Measurements from ENCODE around the gene TCEAL7. TPM values are rescaled to one million over a fixed set of nuclear protein-coding genes. Genes with fewer than 3 reads are reported as not detected.

The TCEAL7 gene
- total RNA-seq, 2 donors from 2014 or later: 1.4 to 6.2 TPM

DNA sequence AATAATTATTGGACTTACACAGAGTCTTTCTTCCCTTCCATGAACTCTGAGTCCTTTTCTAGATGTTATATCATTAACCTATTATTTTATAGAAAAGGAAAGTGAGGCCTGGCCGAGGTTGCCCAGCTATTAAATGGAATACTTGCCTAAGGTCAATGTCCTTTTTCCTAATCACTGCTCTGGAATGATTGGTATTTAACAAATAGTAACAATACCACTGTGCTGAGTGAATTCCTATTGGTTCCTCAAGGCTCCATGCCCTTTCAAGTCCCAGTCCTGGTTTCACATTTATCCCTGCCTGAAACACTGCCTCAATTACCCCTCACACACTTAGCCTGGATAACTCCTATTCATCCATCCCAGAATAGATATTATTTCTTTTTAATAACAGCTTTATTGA is 32.4 kb downstream of the TCEAL7 start:
- DNase-seq (ENCODE audit: low spot score): no peak
- intact Hi-C loops (cut with DNase I): no loop called here
- H3K4me3 ChIP-seq: no peak overlapping the region
- H3K9me3 ChIP-seq: no peaks in the 10 kb centered on the region
- TF ChIP-seq, protein P1, sequence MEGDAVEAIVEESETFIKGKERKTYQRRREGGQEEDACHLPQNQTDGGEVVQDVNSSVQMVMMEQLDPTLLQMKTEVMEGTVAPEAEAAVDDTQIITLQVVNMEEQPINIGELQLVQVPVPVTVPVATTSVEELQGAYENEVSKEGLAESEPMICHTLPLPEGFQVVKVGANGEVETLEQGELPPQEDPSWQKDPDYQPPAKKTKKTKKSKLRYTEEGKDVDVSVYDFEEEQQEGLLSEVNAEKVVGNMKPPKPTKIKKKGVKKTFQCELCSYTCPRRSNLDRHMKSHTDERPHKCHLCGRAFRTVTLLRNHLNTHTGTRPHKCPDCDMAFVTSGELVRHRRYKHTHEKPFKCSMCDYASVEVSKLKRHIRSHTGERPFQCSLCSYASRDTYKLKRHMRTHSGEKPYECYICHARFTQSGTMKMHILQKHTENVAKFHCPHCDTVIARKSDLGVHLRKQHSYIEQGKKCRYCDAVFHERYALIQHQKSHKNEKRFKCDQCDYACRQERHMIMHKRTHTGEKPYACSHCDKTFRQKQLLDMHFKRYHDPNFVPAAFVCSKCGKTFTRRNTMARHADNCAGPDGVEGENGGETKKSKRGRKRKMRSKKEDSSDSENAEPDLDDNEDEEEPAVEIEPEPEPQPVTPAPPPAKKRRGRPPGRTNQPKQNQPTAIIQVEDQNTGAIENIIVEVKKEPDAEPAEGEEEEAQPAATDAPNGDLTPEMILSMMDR (IDR thresholded peaks at IDR 0.05): no peak
- no peak for TF ChIP-seq POLR2A (IDR thresholded peaks at IDR 0.05)
- no peak for TF ChIP-seq POLR2AphosphoS5 (IDR thresholded peaks at IDR 0.05)
- 22% methylated on average over 1 of the region's 1 CpG for WGBS
- H3K27me3 ChIP-seq (replicated peaks; ENCODE audit: insufficient read depth): no peaks in the 10 kb centered on the region
- H3K36me3 ChIP-seq: no peaks in the 10 kb centered on the region
- H3K27ac ChIP-seq: no peak overlapping the region
- no peaks in the 10 kb centered on the region for H3K4me1 ChIP-seq (replicated peaks)

DNA sequence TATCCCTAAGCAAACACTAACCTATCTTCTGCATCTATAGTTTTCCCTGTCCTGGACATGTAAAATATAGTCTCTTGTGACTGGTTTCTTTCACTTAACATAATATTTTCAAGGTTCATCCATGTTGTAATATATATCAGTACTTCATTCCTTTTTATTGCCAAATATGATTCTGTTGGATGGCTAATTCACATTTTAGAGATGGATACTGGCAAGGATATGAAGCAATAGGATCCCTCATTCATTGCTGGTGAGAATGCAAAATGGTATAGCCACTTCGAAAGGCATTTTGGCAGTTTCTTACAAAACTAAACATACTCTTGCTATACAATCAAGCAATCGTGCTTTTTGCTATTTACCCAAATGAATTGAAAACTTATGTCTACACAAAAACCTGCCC is 33.0 kb downstream of the TCEAL7 start:
- no peaks in the 10 kb centered on the region for H3K36me3 ChIP-seq
- H3K9me3 ChIP-seq: no peaks in the 10 kb centered on the region
- no peaks in the 10 kb centered on the region for H3K4me1 ChIP-seq (replicated peaks)
- no peak for DNase-seq (ENCODE audit: low spot score)
- H3K4me3 ChIP-seq: no peak overlapping the region
- no peaks in the 10 kb centered on the region for H3K27me3 ChIP-seq (replicated peaks; ENCODE audit: insufficient read depth)
- WGBS: 82% methylated on average over 2 of the region's 2 CpGs
- intact Hi-C loops (cut with DNase I): no loop called here
- TF ChIP-seq POLR2AphosphoS5 (IDR thresholded peaks at IDR 0.05): no peak
- TF ChIP-seq POLR2A (IDR thresholded peaks at IDR 0.05): no peak
- TF ChIP-seq, protein P1 (IDR thresholded peaks at IDR 0.05): no peak
- no peak overlapping the region for H3K27ac ChIP-seq

DNA sequence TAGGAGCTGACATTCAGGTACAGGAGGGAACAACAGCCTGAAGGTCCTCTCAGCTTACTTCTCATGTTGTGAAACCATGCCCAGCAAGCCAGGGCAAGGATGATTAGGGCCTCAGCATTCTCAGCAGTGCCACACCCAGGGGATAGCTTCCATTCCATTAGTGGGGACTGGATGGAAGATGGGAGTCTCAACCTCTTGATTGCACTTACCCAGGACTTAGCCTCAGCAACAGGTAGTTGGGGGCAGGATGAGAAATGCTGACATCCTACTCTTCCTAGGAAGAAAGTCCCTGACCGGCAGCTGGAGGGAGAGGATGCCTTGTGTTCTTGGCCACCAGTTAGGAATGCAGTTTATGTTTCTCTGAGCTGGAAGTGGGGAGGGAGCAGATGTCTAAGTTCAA is 37.5 kb downstream of the TCEAL7 start:
- H3K4me3 ChIP-seq: no peak overlapping the region
- no peaks in the 10 kb centered on the region for H3K27me3 ChIP-seq (replicated peaks; ENCODE audit: insufficient read depth)
- no peaks in the 10 kb centered on the region for H3K4me1 ChIP-seq (replicated peaks)
- intact Hi-C loops (cut with DNase I): no loop called here
- no peak for DNase-seq (ENCODE audit: low spot score)
- WGBS: 27% methylated on average over 1 of the region's 1 CpG
- no peak overlapping the region for H3K27ac ChIP-seq
- no peak for TF ChIP-seq POLR2A (IDR thresholded peaks at IDR 0.05)
- TF ChIP-seq POLR2AphosphoS5 (IDR thresholded peaks at IDR 0.05): no peak
- TF ChIP-seq, protein P1 (IDR thresholded peaks at IDR 0.05): no peak
- no peaks in the 10 kb centered on the region for H3K9me3 ChIP-seq
- H3K36me3 ChIP-seq: no peaks in the 10 kb centered on the region

DNA sequence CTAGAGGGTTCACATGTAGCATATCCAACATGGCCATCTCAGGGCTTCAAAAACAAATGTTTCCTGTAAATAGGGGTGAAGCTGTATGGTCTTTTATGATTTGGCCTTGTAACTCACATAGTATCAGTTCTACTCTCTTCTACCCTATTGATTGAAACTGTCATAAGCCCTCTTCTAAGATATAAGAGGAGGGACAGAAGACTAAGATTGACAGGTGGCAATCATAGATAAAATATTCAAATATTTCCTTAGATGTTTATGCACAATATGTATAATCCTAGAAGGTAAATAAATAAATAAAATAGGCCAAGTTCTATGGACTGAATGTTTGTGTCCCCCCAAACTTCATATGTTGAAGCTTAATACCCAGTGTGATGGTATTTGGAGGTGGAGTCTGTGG is 39.4 kb downstream of the TCEAL7 start:
- no peak for DNase-seq (ENCODE audit: low spot score)
- no peaks in the 10 kb centered on the region for H3K36me3 ChIP-seq
- no peaks in the 10 kb centered on the region for H3K4me1 ChIP-seq (replicated peaks)
- H3K4me3 ChIP-seq: no peak overlapping the region
- no peaks in the 10 kb centered on the region for H3K27me3 ChIP-seq (replicated peaks; ENCODE audit: insufficient read depth)
- TF ChIP-seq POLR2A (IDR thresholded peaks at IDR 0.05) (no peak), POLR2AphosphoS5 (IDR thresholded peaks at IDR 0.05) (no peak)
- TF ChIP-seq, protein P1 (IDR thresholded peaks at IDR 0.05): no peak
- no peaks in the 10 kb centered on the region for H3K9me3 ChIP-seq
- no peak overlapping the region for H3K27ac ChIP-seq
- intact Hi-C loops (cut with DNase I): no loop called here

DNA sequence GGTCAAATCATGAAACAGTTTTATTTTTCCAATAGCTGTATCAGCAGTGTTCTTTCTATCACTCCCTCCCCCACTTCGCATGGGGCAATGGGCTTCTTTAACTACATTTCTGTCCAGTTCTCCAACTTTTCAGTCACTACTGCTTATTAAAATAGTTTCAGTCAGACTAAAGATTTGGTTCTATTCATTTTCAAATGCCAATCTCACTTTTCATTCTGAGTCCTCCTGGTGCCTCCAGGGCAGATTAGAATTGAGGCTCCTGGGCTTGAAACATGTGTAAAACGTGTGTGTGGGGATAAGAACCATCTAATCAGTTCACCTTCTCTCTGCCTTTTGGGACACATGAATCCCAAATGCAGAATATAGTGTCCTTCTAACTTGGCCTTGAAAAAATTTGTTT is 42.8 kb downstream of the TCEAL7 start:
- H3K36me3 ChIP-seq: no peaks in the 10 kb centered on the region
- H3K9me3 ChIP-seq: no peaks in the 10 kb centered on the region
- H3K4me3 ChIP-seq: no peak overlapping the region
- no peaks in the 10 kb centered on the region for H3K27me3 ChIP-seq (replicated peaks; ENCODE audit: insufficient read depth)
- DNase-seq (ENCODE audit: low spot score): no peak
- 75% methylated on average over 2 of the region's 2 CpGs for WGBS
- no peak overlapping the region for H3K27ac ChIP-seq
- TF ChIP-seq, protein P1 (IDR thresholded peaks at IDR 0.05): no peak
- TF ChIP-seq POLR2AphosphoS5 (IDR thresholded peaks at IDR 0.05) (no peak), POLR2A (IDR thresholded peaks at IDR 0.05) (no peak)
- intact Hi-C loops (cut with DNase I): no loop called here
- no peaks in the 10 kb centered on the region for H3K4me1 ChIP-seq (replicated peaks)

All from prostate gland (tissue), 2 donors.